ENCODE measurements around the gene PDK4. TPM values are rescaled to one million over a fixed set of nuclear protein-coding genes. Genes with fewer than 3 reads are reported as not detected.
A peak's percentile ranks its signal among the peaks of the same experiment; 100 is the strongest.

The PDK4 gene
- total and polyA plus RNA-seq, 10 of the 15 experiments (the other 5 are each of a cell fraction or from before 2014, with no cell fraction given): 0.03 to 0.46 TPM; not detected in 8

GRCh38 chr7:95636140-95636940 lies 40.0 kb upstream of the PDK4 start:
- DNase-seq (ENCODE audit: low read depth, low spot score) (no peak), FAIRE-seq (no peak), ATAC-seq (peak; percentile 73)
- TF ChIP-seq RUNX3 (IDR thresholded peaks at IDR 0.05; ENCODE audit: low read length) (peak; percentile 62), SREBF2 (IDR thresholded peaks at IDR 0.05; ENCODE audit: low read length) (no peak), ZNF24 (IDR thresholded peaks at IDR 0.05) (no peak), BMI1 (IDR thresholded peaks at IDR 0.05; ENCODE audit: borderline replicate concordance) (no peak), NR2F1 (conservative IDR thresholded peaks at IDR 0.05) (peak; percentile 64)
- Histone ChIP-seq H3K79me2 (ENCODE audit: control insufficient read depth, insufficient read depth, low read length) (no peaks in the 10 kb centered on the region), H3K9ac (ENCODE audit: control insufficient read depth, insufficient read depth, low read length) (no peak overlapping the region), H3K4me2 (ENCODE audit: control insufficient read depth, insufficient read depth) (no peak overlapping the region), H4K20me1 (ENCODE audit: control insufficient read depth, insufficient read depth) (no peaks in the 10 kb centered on the region; the same call in 1 of the 2 replicates), H3K36me3 (ENCODE audit: control insufficient read depth in 2 of 2, insufficient read depth in 2 of 2, low read length in 1 of 2) (no peaks in the 10 kb centered on the region), H3K4me3 (no peak overlapping the region), H2AFZ (ENCODE audit: control insufficient read depth, low read depth, low read length) (no peak overlapping the region), H3K27ac (ENCODE audit: control insufficient read depth, insufficient read depth) (no peak overlapping the region), H3K9me3 (replicated peaks; ENCODE audit: control insufficient read depth, insufficient read depth, low read length) (no peaks in the 10 kb centered on the region), H3K4me1 (ENCODE audit: control insufficient read depth, insufficient read depth, low read length) (no peaks in the 10 kb centered on the region), H3K27me3 (replicated peaks in 1 of 2; ENCODE audit: control insufficient read depth in 2 of 2, insufficient read depth in 2 of 2, low read length in 1 of 2) (peaks cover 0 to 2% of the 10 kb centered on the region in 2 experiments; a peak in 3 of 4 replicates)
- ChIA-PET CTCF (interaction anchor here (1.1 to 1.9 kb wide), 2 partner anchors 108 to 124 kb away, joined by 3 to 4 read pairs; no protein-coding TSS in a partner anchor), POLR2A (interaction anchor here (0.6 kb wide), 1 partner anchor 282 kb away, joined by 7 read pairs; no protein-coding TSS in a partner anchor), RAD21 (ENCODE audit: unreplicated experiment) (no interaction called here), SMC1A (ENCODE audit: uncharacterized antibody, unreplicated experiment) (interaction anchor here (0.9 kb wide), 1 partner anchor 11 kb away, joined by 3 read pairs; no protein-coding TSS in a partner anchor)
- intact Hi-C loops (cut with micrococcal nuclease; ENCODE audit: unreplicated experiment): no loop called here
- no TSS peak for BruUV-seq (replicated peaks)
- in situ Hi-C loops (cut with MboI): no loop called here
- WGBS (ENCODE audit: insufficient coverage, insufficient replicate concordance, low lambda C conversion rate, missing lambda C conversion rate): 53% methylated on average over 2 of the region's 2 CpGs

GRCh38 chr7:95632609-95633008 lies 36.3 kb upstream of the PDK4 start:
- intact Hi-C loops (cut with micrococcal nuclease; ENCODE audit: unreplicated experiment): no loop called here
- no peaks in the 10 kb centered on the region for H3K36me3 ChIP-seq (ENCODE audit: control insufficient read depth in 2 of 2, insufficient read depth in 2 of 2, low read length in 1 of 2)
- ATAC-seq: no peak
- H3K9ac ChIP-seq (ENCODE audit: control insufficient read depth, insufficient read depth, low read length): no peak overlapping the region
- no peaks in the 10 kb centered on the region for H3K79me2 ChIP-seq (ENCODE audit: control insufficient read depth, insufficient read depth, low read length)
- no peak overlapping the region for H3K27ac ChIP-seq (ENCODE audit: control insufficient read depth, insufficient read depth)
- no peak overlapping the region for H3K4me2 ChIP-seq (ENCODE audit: control insufficient read depth, insufficient read depth)
- ChIA-PET CTCF (no interaction called here), SMC1A (ENCODE audit: uncharacterized antibody, unreplicated experiment) (interaction anchor here (0.9 kb wide), 1 partner anchor 132 kb away, joined by 3 read pairs; no protein-coding TSS in a partner anchor), POLR2A (no interaction called here), RAD21 (ENCODE audit: unreplicated experiment) (no interaction called here)
- no peaks in the 10 kb centered on the region for H3K9me3 ChIP-seq (replicated peaks; ENCODE audit: control insufficient read depth, insufficient read depth, low read length)
- BruUV-seq (replicated peaks): no TSS peak
- H4K20me1 ChIP-seq (ENCODE audit: control insufficient read depth, insufficient read depth): no peaks in the 10 kb centered on the region
- 6% methylated on average over 1 of the region's 1 CpG for WGBS (ENCODE audit: insufficient coverage, insufficient replicate concordance, low lambda C conversion rate, missing lambda C conversion rate)
- no peak overlapping the region for H3K4me3 ChIP-seq
- in situ Hi-C loops (cut with MboI): no loop called here
- no peak for FAIRE-seq
- no peak for DNase-seq (ENCODE audit: low read depth, low spot score)
- no peak overlapping the region for H2AFZ ChIP-seq (ENCODE audit: control insufficient read depth, low read depth, low read length)
- no peaks in the 10 kb centered on the region for H3K4me1 ChIP-seq (ENCODE audit: control insufficient read depth, insufficient read depth, low read length)
- no peaks in the 10 kb centered on the region for H3K27me3 ChIP-seq (replicated peaks in 1 of 2; ENCODE audit: control insufficient read depth in 2 of 2, insufficient read depth in 2 of 2, low read length in 1 of 2)
- TF ChIP-seq SP1 (IDR thresholded peaks at IDR 0.05; ENCODE audit: low read depth, low read length) (no peak), EED (IDR thresholded peaks at IDR 0.05; ENCODE audit: low read depth) (no peak), NR2C1 (IDR thresholded peaks at IDR 0.05) (no peak), MTA3 (IDR thresholded peaks at IDR 0.05; ENCODE audit: borderline replicate concordance, low read length) (no peak), MYC (IDR thresholded peaks at IDR 0.05; ENCODE audit: insufficient read depth, insufficient read length, insufficient replicate concordance, low read length, severe bottlenecking) (no peak), NBN (IDR thresholded peaks at IDR 0.05) (no peak), SPI1 (IDR thresholded peaks at IDR 0.05; ENCODE audit: borderline replicate concordance, insufficient read depth, low read depth, low read length) (no peak), FOXM1 (IDR thresholded peaks at IDR 0.05; ENCODE audit: low read depth, low read length) (no peak), SIX5 (IDR thresholded peaks at IDR 0.05; ENCODE audit: low read depth, low read length, severe bottlenecking) (no peak), RAD21 (IDR thresholded peaks at IDR 0.05; ENCODE audit: insufficient read depth, low read depth, low read length) (no peak), PAX5 (IDR thresholded peaks at IDR 0.05; ENCODE audit: borderline replicate concordance, low read depth, low read length) (no peak), ZNF384 (IDR thresholded peaks at IDR 0.05; ENCODE audit: borderline replicate concordance, low read depth, low read length) (no peak), YY1 (IDR thresholded peaks at IDR 0.05; ENCODE audit: low read depth, low read length) (no peak)
- TF ChIP-seq, protein P1, sequence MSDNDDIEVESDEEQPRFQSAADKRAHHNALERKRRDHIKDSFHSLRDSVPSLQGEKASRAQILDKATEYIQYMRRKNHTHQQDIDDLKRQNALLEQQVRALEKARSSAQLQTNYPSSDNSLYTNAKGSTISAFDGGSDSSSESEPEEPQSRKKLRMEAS (IDR thresholded peaks at IDR 0.05; ENCODE audit: low read depth, low read length): no peak

All from GM12878 (cell line).